ENCODE data around the gene ANXA11. TPM values are rescaled to one million over a fixed set of nuclear protein-coding genes. Genes with fewer than 3 reads are reported as not detected.
A peak's percentile ranks its signal among the peaks of the same experiment; 100 is the strongest.

ANXA11 gene
- polyA plus RNA-seq, 2 of the 4 experiments (the other 2 are of a cell fraction): 92.6 to 119 TPM

DNA sequence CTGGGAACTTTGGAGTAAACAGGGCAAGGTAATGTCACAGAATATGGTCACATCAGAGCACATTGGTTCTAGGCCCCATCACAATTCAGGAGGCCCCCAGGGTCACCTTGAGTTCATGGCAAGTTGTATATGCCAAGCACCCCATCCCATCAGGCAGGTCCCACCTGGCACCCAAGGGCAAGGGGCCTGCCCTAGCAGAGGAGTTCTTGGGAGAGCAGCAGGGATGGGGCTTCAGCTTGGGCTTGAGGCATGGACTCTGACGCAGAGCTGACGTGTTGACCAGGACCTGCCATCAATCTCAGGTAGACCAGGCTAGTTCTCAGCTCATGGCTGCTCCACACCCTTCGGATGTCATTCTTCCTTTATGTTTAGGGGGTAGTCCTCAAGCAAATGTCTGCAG, 51.9 kb downstream of the ANXA11 start:
- 89% methylated on average over 3 of the region's 3 CpGs for WGBS (ENCODE audit: missing lambda C conversion rate)
- H3K4me1 ChIP-seq: peaks cover 6% of the 10 kb centered on the region
- ChIA-PET CTCF (interaction anchor here (0.6 to 7.2 kb wide), 5 partner anchors 9 to 68 kb away, joined by 3 to 55 read pairs (median 6); no protein-coding TSS in a partner anchor), POLR2A (interaction anchor here (0.6 kb wide), 1 partner anchor 41 kb away, joined by 4 read pairs; no protein-coding TSS in a partner anchor)
- ATAC-seq (no peak), FAIRE-seq (no peak), DNase-seq (ENCODE audit: low read depth in 1 of 2, low spot score in 1 of 2) (no peak)
- no peak overlapping the region for H3K4me2 ChIP-seq
- H3K27ac ChIP-seq: 0 out of 6 replicates have a peak overlapping the region, but pooled peaks of 1 of the 2 experiments have one; percentile 19
- H3K4me3 ChIP-seq: no peak overlapping the region
- H3K9me3 ChIP-seq: no peaks in the 10 kb centered on the region
- no peak for TF ChIP-seq ZSCAN20 (CRISPR knock-in tag; IDR thresholded peaks at IDR 0.05)
- no peak for TF ChIP-seq TFCP2L1 (CRISPR knock-in tag; IDR thresholded peaks at IDR 0.05)
- TF ChIP-seq FOSL2 (IDR thresholded peaks at IDR 0.05): no peak
- no peak for TF ChIP-seq FOSL2 (CRISPR knock-in tag; IDR thresholded peaks at IDR 0.05)
- TF ChIP-seq, protein P1, sequence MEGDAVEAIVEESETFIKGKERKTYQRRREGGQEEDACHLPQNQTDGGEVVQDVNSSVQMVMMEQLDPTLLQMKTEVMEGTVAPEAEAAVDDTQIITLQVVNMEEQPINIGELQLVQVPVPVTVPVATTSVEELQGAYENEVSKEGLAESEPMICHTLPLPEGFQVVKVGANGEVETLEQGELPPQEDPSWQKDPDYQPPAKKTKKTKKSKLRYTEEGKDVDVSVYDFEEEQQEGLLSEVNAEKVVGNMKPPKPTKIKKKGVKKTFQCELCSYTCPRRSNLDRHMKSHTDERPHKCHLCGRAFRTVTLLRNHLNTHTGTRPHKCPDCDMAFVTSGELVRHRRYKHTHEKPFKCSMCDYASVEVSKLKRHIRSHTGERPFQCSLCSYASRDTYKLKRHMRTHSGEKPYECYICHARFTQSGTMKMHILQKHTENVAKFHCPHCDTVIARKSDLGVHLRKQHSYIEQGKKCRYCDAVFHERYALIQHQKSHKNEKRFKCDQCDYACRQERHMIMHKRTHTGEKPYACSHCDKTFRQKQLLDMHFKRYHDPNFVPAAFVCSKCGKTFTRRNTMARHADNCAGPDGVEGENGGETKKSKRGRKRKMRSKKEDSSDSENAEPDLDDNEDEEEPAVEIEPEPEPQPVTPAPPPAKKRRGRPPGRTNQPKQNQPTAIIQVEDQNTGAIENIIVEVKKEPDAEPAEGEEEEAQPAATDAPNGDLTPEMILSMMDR (IDR thresholded peaks at IDR 0.05): no peak
- no peak for TF ChIP-seq ZNF302 (CRISPR knock-in tag; IDR thresholded peaks at IDR 0.05)
- no peak for TF ChIP-seq PHF8 (IDR thresholded peaks at IDR 0.05; ENCODE audit: borderline replicate concordance, low read depth)

DNA sequence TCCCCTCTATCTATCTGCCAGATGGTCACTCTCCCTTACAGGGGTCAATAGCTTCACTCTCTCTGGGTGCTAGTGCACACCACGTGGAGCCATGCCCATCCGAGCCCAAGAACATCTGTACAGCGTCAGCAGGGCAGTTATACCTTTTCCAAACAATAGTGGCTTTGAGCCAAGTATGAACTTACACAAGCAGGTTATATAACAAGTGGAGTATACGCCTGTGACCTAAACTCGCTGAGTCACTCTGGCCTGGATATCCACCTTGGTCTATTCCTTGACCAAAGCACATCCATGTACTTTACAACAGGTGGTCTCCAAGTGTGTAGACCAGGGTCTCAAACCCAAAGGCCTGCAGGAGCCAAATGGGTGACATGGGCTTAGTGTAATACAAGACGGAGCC, 52.5 kb downstream of the ANXA11 start:
- 95% methylated on average over 6 of the region's 6 CpGs for WGBS (ENCODE audit: missing lambda C conversion rate)
- FAIRE-seq: no peak
- no peaks in the 10 kb centered on the region for H3K9me3 ChIP-seq
- H3K4me2 ChIP-seq: no peak overlapping the region
- POLR2A ChIA-PET: no interaction called here
- CTCF ChIA-PET: interaction anchor here (1.3 to 11.9 kb wide), 5 partner anchors 9 to 108 kb away, joined by 3 to 134 read pairs (median 6); no protein-coding TSS in a partner anchor
- ATAC-seq: no peak
- H3K27ac ChIP-seq: peak overlapping the region in 1 of 2 experiments; percentile 19; a peak in 1 of 6 replicates
- H3K4me3 ChIP-seq: no peak overlapping the region
- DNase-seq (ENCODE audit: low read depth in 1 of 2, low spot score in 1 of 2): no peak
- TF ChIP-seq JUNB (IDR thresholded peaks at IDR 0.05) (no peak), MAFK (IDR thresholded peaks at IDR 0.05; ENCODE audit: partially characterized antibody) (peak; percentile 43), RNF2 (IDR thresholded peaks at IDR 0.05; ENCODE audit: borderline replicate concordance, low read depth) (no peak)
- TF ChIP-seq, protein P2, sequence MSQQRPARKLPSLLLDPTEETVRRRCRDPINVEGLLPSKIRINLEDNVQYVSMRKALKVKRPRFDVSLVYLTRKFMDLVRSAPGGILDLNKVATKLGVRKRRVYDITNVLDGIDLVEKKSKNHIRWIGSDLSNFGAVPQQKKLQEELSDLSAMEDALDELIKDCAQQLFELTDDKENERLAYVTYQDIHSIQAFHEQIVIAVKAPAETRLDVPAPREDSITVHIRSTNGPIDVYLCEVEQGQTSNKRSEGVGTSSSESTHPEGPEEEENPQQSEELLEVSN (IDR thresholded peaks at IDR 0.05; ENCODE audit: borderline replicate concordance, low read depth): no peak
- no peaks in the 10 kb centered on the region; the same call in 2 of the 3 replicates for H3K4me1 ChIP-seq

DNA sequence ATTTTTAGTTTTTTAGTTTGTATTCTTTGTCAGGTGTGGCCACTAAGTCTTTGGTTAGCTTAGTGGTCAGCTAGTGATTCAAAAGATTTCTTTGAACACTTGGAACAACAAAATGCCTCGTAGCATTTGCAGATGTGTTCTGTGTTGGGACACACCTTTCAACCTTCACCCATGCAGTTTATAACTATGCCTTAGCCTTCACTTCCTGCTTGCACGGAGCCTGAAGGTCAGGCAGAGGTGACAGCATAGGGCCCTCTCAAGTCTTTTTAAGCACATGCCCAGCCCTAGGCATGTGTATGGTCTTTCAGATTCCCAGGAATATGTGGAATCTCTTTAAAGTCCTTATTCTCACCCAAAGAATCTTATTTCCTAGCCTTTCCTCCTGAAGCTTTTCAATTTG, 55.2 kb downstream of the ANXA11 start:
- no peaks in the 10 kb centered on the region; the same call in 2 of the 3 replicates for H3K4me1 ChIP-seq
- FAIRE-seq (no peak), ATAC-seq (no peak), DNase-seq (ENCODE audit: low read depth in 1 of 2, low spot score in 1 of 2) (no peak)
- POLR2A ChIA-PET: no interaction called here
- H3K9me3 ChIP-seq: no peaks in the 10 kb centered on the region
- H3K27ac ChIP-seq: no peak overlapping the region
- 80% methylated on average over 2 of the region's 2 CpGs for WGBS (ENCODE audit: missing lambda C conversion rate)
- H3K4me3 ChIP-seq: no peak overlapping the region
- no peak for TF ChIP-seq GATA3 (IDR thresholded peaks at IDR 0.05; ENCODE audit: borderline replicate concordance)
- TF ChIP-seq BHLHE40 (IDR thresholded peaks at IDR 0.05; ENCODE audit: low read depth, low read length): no peak
- no peak for TF ChIP-seq CHD4 (IDR thresholded peaks at IDR 0.05; ENCODE audit: borderline replicate concordance)
- TF ChIP-seq MAFK (IDR thresholded peaks at IDR 0.05; ENCODE audit: partially characterized antibody): no peak
- no peak for TF ChIP-seq HEYL (CRISPR knock-in tag; IDR thresholded peaks at IDR 0.05)
- TF ChIP-seq ESRRA (IDR thresholded peaks at IDR 0.05; ENCODE audit: borderline replicate concordance, low read length): no peak
- no peak for TF ChIP-seq POLR2A (IDR thresholded peaks at IDR 0.05; ENCODE audit: low read length)
- TF ChIP-seq NFE2L2 (conservative IDR thresholded peaks at IDR 0.05; ENCODE audit: low read length): no peak
- no peak for TF ChIP-seq SMC3 (IDR thresholded peaks at IDR 0.05)
- TF ChIP-seq HDAC2 (IDR thresholded peaks at IDR 0.05): no peak
- no peak for TF ChIP-seq HOXA7 (CRISPR knock-in tag; IDR thresholded peaks at IDR 0.05)
- TF ChIP-seq, protein P3, sequence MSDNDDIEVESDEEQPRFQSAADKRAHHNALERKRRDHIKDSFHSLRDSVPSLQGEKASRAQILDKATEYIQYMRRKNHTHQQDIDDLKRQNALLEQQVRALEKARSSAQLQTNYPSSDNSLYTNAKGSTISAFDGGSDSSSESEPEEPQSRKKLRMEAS (IDR thresholded peaks at IDR 0.05): no peak
- TF ChIP-seq FOSB (CRISPR knock-in tag; IDR thresholded peaks at IDR 0.05): no peak
- TF ChIP-seq KDM1A (IDR thresholded peaks at IDR 0.05; ENCODE audit: low read depth): no peak
- no peak overlapping the region for H3K4me2 ChIP-seq
- CTCF ChIA-PET: interaction anchor here (1.0 to 11.9 kb wide), 7 partner anchors 8 to 111 kb away, joined by 3 to 134 read pairs (median 4); no protein-coding TSS in a partner anchor

All from A549 (cell line).